SU-DHL-6 (cell line): ENCODE data around the gene PADI4.
"Not testable (repeated sequence)": the region's sequence is repeated elsewhere in the genome, so short reads cannot be mapped to it uniquely, and the experiment has no call there.

Experiments
- EZH2phosphoT487 ChIP-seq: fragments of 200-600 bp; sonication (generic), shearing (Covaris generic); conservative IDR thresholded peaks from 2 replicates; pipeline ENCODE4 v1.6.1; 2018; ENCODE audit warnings: mild to moderate bottlenecking, antibody characterized with exemption, low read length, moderate library complexity, mixed read lengths
- TF ChIP-seq, protein P1 (sequence below): fragments of 200-600 bp; sonication (generic); IDR thresholded peaks from one replicate; pipeline ENCODE4 v1.5.1; 2017; ENCODE audit warnings: antibody characterized with exemption, mild to moderate bottlenecking, low read length, moderate library complexity; ENCODE audit not compliant: insufficient read depth, poor library complexity, severe bottlenecking

DNA sequence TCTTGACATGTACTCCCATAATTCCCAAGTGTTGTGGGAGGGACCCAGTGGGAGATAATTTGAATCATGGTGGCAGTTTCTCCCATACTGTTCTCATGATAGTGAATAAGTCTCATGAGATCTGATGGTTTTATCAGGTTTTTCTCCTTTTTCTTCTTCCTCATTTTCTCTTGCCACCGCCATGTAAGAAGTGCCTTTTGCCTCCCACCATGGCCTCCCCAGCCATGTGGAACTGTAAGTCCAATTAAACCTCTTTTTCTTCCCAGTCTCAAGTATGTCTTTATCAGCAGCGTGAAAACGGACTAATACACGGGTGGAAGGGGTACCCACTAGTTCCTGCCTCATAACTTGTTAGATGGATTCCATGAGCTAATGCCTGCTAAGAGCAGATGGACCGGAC lies 37.5 kb downstream of the PADI4 start:
- TF ChIP-seq, protein P1, sequence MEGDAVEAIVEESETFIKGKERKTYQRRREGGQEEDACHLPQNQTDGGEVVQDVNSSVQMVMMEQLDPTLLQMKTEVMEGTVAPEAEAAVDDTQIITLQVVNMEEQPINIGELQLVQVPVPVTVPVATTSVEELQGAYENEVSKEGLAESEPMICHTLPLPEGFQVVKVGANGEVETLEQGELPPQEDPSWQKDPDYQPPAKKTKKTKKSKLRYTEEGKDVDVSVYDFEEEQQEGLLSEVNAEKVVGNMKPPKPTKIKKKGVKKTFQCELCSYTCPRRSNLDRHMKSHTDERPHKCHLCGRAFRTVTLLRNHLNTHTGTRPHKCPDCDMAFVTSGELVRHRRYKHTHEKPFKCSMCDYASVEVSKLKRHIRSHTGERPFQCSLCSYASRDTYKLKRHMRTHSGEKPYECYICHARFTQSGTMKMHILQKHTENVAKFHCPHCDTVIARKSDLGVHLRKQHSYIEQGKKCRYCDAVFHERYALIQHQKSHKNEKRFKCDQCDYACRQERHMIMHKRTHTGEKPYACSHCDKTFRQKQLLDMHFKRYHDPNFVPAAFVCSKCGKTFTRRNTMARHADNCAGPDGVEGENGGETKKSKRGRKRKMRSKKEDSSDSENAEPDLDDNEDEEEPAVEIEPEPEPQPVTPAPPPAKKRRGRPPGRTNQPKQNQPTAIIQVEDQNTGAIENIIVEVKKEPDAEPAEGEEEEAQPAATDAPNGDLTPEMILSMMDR: not testable (repeated sequence)
- not testable (repeated sequence) for TF ChIP-seq EZH2phosphoT487
